ENCODE data around the gene MAP1S.

MAP1S gene

DNA sequence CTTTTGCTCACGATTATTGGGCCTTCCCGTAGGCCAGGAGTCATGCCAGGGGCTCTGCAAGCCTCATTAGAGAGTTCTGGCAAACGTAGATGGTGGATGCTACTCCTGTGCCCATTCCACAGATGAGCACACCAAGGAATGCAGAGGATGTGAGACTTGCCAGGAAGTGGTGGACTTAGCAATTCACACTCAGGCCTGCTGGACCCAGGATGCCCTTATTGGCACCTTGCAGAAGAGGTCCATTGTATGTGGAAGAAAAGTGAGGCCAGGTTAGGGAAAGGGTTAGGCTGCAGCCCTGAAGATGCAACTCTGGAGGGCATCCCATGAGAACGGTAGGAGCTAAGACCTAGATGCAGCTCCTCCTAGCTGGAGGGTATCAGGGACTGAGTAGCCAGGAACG is 37.0 kb upstream of the MAP1S start:
- no peaks in the 10 kb centered on the region for H3K4me1 ChIP-seq (ENCODE audit: insufficient read depth, low read length)
- no peaks in the 10 kb centered on the region for H3K36me3 ChIP-seq (ENCODE audit: insufficient read depth, low read length)
- H3K27ac ChIP-seq (ENCODE audit: low read depth, low read length) = no peak overlapping the region
- H3K4me3 ChIP-seq (ENCODE audit: low read depth in 1 of 2, low read length in 2 of 2) = no peak overlapping the region
- H3K27me3 ChIP-seq (ENCODE audit: control insufficient read depth in 1 of 2, insufficient read depth in 2 of 2, low read length in 2 of 2) = peaks cover 16 to 56% of the 10 kb centered on the region in 2 donors
- H3K9me3 ChIP-seq (ENCODE audit: low read length) = no peaks in the 10 kb centered on the region
- no peak overlapping the region for H3K9ac ChIP-seq (ENCODE audit: low read length)

DNA sequence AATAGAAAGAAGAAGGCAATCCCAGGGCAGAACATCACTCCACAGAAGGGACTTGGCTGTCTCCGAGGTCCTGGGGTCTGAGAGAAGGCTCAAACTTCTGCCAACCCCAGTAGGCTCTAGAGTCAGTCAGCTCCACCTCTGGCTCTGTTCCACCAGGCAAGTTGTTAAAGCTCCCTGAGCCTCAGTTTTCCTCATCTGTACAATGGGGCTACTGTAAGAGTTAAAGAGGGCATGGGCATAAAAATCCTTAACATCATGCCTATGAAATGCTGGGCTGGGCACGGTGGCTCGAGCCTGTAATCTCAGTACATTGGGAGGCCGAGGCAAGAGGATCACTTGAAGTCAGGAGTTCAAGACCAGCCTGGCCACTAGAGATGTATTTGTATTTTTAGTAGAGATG is 36.2 kb upstream of the MAP1S start:
- no peaks in the 10 kb centered on the region for H3K4me1 ChIP-seq (ENCODE audit: insufficient read depth, low read length)
- H3K4me3 ChIP-seq (ENCODE audit: low read depth in 1 of 2, low read length in 2 of 2) = no peak overlapping the region
- H3K9ac ChIP-seq (ENCODE audit: low read length) = no peak overlapping the region

DNA sequence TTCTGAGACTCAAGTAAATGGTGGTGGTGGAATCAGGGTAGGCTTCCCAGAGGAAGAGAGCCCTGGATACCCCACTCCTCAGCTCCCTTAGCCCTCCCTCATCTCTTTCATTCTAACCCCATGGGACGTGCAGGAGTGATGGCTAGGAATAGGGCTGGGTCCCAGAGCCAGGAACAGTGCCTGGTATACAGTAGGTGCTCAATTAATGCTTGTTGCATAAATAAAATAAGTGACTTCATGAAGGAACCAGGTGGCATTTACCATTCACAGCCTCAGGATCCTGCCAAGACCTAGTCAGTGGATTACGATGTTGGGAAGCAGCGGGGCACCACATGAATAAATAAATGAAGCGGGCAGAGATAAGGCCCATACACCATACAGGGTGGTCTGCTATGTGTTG is 35.0 kb upstream of the MAP1S start:
- H3K27me3 ChIP-seq (ENCODE audit: control insufficient read depth in 1 of 2, insufficient read depth in 2 of 2, low read length in 2 of 2) = peaks cover 28 to 72% of the 10 kb centered on the region in 2 donors

More for the DNA sequence above, 36.2 kb upstream of the MAP1S start:
- Histone ChIP-seq H3K36me3 (ENCODE audit: insufficient read depth, low read length) (no peaks in the 10 kb centered on the region), H3K9me3 (ENCODE audit: low read length) (no peaks in the 10 kb centered on the region), H3K27ac (ENCODE audit: low read depth, low read length) (no peak overlapping the region), H3K27me3 (ENCODE audit: control insufficient read depth in 1 of 2, insufficient read depth in 2 of 2, low read length in 2 of 2) (peaks cover 23 to 64% of the 10 kb centered on the region in 2 donors)

DNA sequence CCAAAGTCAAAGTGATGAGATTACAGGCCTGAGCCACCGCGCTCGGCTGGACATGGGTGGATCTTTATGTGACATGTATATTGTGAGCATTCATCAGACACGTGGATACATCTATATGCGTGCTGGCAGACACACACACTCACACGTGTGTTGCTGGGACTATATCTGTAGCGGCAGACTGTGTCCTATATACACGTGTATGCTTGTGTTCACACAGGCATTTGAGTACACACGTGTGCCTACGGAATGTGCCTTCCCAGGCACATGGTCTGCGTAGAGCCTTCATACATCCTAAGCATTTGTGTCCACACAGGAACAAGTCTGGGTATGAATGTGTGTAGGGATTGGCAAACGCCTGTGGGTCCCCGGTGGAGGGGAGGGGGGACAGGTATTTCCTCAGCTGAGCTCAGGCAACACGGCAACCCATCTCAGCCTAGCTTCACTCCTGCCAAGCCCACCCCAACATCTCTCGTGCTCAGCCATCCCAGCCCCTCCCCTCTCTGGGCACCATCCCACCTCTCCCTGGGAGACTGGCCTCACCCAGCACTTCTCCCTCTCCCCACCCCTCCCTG is 33.7 kb upstream of the MAP1S start:
- H3K27ac ChIP-seq (ENCODE audit: low read depth, low read length) = no peak overlapping the region
- H3K9me3 ChIP-seq (ENCODE audit: low read length) = no peaks in the 10 kb centered on the region
- no peaks in the 10 kb centered on the region for H3K36me3 ChIP-seq (ENCODE audit: insufficient read depth, low read length)
- no peak overlapping the region for H3K4me3 ChIP-seq (ENCODE audit: low read depth in 1 of 2, low read length in 2 of 2)
- peaks cover 28 to 66% of the 10 kb centered on the region in 2 donors for H3K27me3 ChIP-seq (ENCODE audit: control insufficient read depth in 1 of 2, insufficient read depth in 2 of 2, low read length in 2 of 2)
- no peaks in the 10 kb centered on the region for H3K4me1 ChIP-seq (ENCODE audit: insufficient read depth, low read length)
- H3K9ac ChIP-seq (ENCODE audit: low read length) = no peak overlapping the region

More for the DNA sequence above, 35.0 kb upstream of the MAP1S start:
- H3K9me3 ChIP-seq (ENCODE audit: low read length) = no peaks in the 10 kb centered on the region
- no peaks in the 10 kb centered on the region for H3K4me1 ChIP-seq (ENCODE audit: insufficient read depth, low read length)
- no peak overlapping the region for H3K27ac ChIP-seq (ENCODE audit: low read depth, low read length)
- H3K4me3 ChIP-seq (ENCODE audit: low read depth in 1 of 2, low read length in 2 of 2) = no peak overlapping the region
- no peaks in the 10 kb centered on the region for H3K36me3 ChIP-seq (ENCODE audit: insufficient read depth, low read length)
- H3K9ac ChIP-seq (ENCODE audit: low read length) = no peak overlapping the region

DNA sequence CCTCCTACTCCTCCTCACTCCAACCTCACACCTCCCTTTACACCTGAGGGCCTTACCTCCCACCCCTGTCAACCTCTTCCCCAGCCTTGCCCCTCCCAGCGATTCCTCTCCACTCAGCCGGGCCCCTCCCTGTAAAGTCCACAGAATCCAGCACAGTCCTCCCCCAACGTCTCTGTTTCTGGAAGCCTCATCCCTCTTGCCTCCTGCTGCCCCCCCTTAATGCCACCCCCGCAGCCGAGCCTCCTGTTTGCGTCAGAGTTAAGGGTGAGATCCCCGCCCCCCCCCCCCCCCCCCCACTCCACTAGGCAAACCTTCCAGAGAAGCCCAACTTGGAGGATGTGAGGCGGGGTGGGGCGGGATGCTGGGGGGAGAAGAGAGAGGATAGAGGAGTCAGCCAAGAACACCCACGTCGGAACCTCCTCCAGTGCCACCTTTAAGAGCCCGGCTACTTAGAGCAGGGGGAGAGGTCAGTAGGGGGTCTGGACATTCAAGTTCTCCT is 33.2 kb upstream of the MAP1S start:
- Histone ChIP-seq H3K27me3 (ENCODE audit: control insufficient read depth in 1 of 2, insufficient read depth in 2 of 2, low read length in 2 of 2) (peaks cover 26 to 61% of the 10 kb centered on the region in 2 donors), H3K4me3 (ENCODE audit: low read depth in 1 of 2, low read length in 2 of 2) (no peak overlapping the region), H3K9me3 (ENCODE audit: low read length) (no peaks in the 10 kb centered on the region), H3K9ac (ENCODE audit: low read length) (no peak overlapping the region), H3K27ac (ENCODE audit: low read depth, low read length) (no peak overlapping the region), H3K36me3 (ENCODE audit: insufficient read depth, low read length) (no peaks in the 10 kb centered on the region), H3K4me1 (ENCODE audit: insufficient read depth, low read length) (no peaks in the 10 kb centered on the region)

DNA sequence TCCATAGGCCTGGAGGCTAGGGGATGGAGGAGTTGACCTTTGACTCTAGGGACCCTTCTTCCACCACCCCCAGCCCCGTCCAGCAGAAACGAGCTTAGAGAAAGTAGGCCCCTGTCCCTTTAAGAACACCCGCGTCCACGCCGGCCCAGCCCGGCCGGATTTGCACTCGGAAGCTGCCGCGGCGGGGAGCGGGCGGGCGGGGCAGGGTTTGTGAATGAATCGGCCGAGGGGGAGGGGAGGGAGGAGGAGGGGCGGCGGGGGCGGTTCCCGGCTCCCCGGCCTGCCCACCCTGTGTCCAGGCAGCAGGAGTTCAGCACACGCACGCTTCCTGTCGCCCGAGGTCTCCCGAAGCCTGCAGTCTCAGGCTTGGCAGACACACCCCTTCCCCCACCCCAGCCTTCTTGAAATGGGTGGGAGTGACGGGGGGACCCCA is 32.7 kb upstream of the MAP1S start:
- Histone ChIP-seq H3K27me3 (ENCODE audit: control insufficient read depth in 1 of 2, insufficient read depth in 2 of 2, low read length in 2 of 2) (peaks cover 21 to 55% of the 10 kb centered on the region in 2 donors), H3K4me1 (ENCODE audit: insufficient read depth, low read length) (no peaks in the 10 kb centered on the region), H3K9ac (ENCODE audit: low read length) (no peak overlapping the region), H3K36me3 (ENCODE audit: insufficient read depth, low read length) (no peaks in the 10 kb centered on the region), H3K4me3 (ENCODE audit: low read depth in 1 of 2, low read length in 2 of 2) (no peak overlapping the region), H3K27ac (ENCODE audit: low read depth, low read length) (no peak overlapping the region), H3K9me3 (ENCODE audit: low read length) (no peaks in the 10 kb centered on the region)

DNA sequence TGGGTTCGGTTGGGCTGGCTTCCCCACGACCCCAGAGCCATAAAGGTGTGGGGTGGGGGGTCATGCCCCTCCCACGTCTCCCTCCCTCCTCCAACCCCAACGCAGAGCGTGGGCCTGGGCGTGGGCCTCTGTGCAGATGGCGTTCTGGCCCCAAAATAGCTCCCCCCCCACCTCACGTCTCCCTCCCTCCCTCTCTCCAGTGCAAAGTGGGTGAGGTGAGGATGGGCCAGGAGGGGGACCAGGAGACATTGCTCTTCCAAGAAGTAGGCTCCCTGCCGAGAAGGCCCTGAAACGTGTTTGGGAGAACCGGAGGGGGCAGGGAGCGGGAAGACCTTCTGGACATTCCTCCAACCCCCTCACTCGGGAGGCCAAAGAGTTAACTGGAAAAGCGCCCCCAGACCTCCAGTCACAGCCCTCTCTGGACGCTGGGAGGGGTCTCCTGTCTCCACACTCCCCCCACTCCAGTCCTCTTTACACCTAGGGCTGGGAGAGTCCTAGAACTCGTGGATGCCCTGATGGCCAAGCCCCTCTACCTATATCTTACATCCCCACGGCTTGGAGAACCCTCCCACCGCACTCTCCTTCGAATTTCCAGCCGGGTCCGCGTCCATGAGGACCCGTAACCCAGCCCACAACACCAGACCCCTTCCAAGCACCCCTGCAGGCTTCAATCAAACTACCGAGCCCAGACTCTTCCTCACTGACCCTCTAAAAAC is 32.0 kb upstream of the MAP1S start:
- Histone ChIP-seq H3K27me3 (ENCODE audit: control insufficient read depth in 1 of 2, insufficient read depth in 2 of 2, low read length in 2 of 2) (peaks cover 21 to 52% of the 10 kb centered on the region in 2 donors), H3K27ac (ENCODE audit: low read depth, low read length) (no peak overlapping the region), H3K36me3 (ENCODE audit: insufficient read depth, low read length) (no peaks in the 10 kb centered on the region), H3K9ac (ENCODE audit: low read length) (no peak overlapping the region), H3K9me3 (ENCODE audit: low read length) (no peaks in the 10 kb centered on the region), H3K4me3 (ENCODE audit: low read depth in 1 of 2, low read length in 2 of 2) (no peak overlapping the region), H3K4me1 (ENCODE audit: insufficient read depth, low read length) (no peaks in the 10 kb centered on the region)

DNA sequence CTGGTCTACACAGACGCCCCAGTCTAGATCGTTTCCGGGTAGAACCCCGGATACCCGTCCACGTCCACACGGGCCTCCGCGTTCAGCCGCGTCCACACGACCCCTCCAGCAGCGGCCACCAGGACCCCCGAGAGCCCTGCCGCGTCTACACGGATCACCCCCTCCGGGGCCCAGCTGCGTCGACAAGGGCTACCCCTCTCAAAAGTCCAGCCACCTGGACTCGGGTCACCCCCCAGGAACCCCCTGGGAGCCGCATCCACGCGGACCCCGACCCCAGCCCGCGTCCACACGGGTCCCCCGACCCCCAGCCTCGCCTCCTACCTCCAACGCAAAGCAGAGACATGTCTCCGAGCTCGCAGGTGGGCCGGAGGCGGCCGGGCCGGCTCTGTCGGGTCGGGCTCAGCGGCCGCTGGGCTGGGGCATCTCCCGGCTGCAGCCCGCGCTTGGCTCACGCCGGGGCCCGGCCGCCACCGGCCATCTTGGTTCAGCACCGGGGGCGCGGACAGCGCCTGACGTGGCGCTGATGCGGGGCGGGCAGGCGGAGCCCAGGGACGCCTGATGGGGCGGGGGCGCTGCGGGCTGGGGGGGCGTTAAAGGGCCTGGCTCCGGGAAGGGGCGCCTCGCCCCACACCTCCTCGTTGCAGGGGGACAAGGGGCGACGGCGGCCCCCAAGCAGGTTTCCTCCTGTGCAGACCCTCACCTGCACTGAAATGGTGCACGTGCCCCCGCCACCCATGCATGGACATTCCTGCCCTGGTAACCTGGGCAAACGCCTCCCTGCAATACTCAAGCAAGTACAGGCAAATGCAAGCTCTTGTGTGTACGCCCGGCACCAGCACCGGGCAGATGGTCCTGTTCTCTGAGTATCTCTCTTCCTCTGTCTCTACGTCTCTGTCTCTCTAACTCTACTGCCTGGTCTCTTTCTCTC is 31.2 kb upstream of the MAP1S start, which contains the start of gene UNC13A:
Gene UNC13A (minus strand): TSS at position 498 of the 928 bp plus-strand sequence. CDS start 155 bp downstream, at position 343.
- no peak within 1 kb of the TSS for H3K27ac ChIP-seq (ENCODE audit: low read depth, low read length)

DNA sequence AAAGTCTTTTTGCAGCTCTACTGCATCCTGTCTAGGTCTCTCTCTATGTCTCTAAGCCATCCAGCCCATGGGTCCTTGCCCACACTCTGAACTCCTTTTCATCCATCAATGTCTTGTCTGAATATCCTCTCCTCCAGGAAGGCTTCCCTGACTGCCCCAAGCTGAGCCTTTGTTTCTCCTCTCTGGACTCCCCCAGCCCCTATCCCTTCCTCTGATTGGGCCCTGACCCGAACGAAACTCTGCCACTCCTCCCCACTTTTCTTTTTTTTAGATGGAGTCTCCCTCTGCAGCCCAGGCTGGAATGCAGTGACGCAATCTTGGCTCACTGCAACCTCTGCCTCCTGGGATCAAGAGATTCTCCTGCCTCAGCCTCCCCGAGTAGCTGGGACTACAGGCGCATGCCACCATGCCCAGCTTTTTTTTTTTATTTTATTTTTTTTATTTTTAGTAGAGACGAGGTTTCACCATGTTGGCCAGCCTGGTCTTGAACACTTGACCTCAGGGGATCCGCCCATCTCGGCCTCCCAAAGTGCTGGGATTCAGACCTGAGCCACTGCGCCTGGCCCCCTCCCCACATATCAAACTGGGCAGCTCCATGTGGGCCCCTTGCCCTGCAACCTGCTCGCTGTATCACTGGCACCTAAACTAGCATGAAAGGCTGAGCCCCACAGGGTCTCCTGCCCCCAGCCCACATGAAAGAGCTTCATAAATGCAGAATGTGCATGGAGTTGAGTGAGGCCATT is 30.3 kb upstream of the MAP1S start:
- no peaks in the 10 kb centered on the region for H3K36me3 ChIP-seq (ENCODE audit: insufficient read depth, low read length)
- no peaks in the 10 kb centered on the region for H3K4me1 ChIP-seq (ENCODE audit: insufficient read depth, low read length)
- peaks cover 20 to 43% of the 10 kb centered on the region in 2 donors for H3K27me3 ChIP-seq (ENCODE audit: control insufficient read depth in 1 of 2, insufficient read depth in 2 of 2, low read length in 2 of 2)
- no peak overlapping the region for H3K4me3 ChIP-seq (ENCODE audit: low read depth in 1 of 2, low read length in 2 of 2)
- H3K9me3 ChIP-seq (ENCODE audit: low read length) = no peaks in the 10 kb centered on the region
- H3K27ac ChIP-seq (ENCODE audit: low read depth, low read length) = no peak overlapping the region
- no peak overlapping the region for H3K9ac ChIP-seq (ENCODE audit: low read length)

More for the DNA sequence above, 31.2 kb upstream of the MAP1S start, which contains the start of gene UNC13A:
- Histone ChIP-seq H3K4me3 (ENCODE audit: low read depth in 1 of 2, low read length in 2 of 2) (no peak within 1 kb of the TSS), H3K9me3 (ENCODE audit: low read length) (no peaks in the 10 kb centered on the region), H3K4me1 (ENCODE audit: insufficient read depth, low read length) (no peaks in the 10 kb centered on the region), H3K9ac (ENCODE audit: low read length) (no peak within 1 kb of the TSS), H3K36me3 (ENCODE audit: insufficient read depth, low read length) (no peaks in the 10 kb centered on the region), H3K27me3 (ENCODE audit: control insufficient read depth in 1 of 2, insufficient read depth in 2 of 2, low read length in 2 of 2) (peaks cover 21 to 45% of the 10 kb centered on the region in 2 donors)

DNA sequence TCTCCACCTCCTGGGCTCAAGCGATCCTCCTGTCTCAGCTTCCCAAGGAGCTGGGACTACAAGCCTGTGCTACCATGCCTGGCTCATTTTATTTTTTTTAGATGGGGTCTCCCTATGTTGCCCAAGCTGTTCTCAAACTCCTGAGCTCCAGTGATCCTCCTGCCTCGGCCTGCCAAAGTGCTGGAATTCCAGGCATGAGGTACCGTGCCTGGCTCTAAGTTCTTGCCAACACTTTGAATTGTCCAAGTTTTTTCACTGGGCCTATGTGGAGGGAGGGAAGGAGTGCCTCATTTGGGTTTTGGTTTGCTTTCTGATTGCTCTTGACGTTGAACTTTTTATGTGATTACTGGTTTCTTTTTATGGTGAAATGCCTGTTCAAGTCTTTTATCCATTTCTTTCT is 26.7 kb upstream of the MAP1S start:
- H3K27ac ChIP-seq (ENCODE audit: low read depth, low read length) = no peak overlapping the region
- H3K27me3 ChIP-seq (ENCODE audit: control insufficient read depth in 1 of 2, insufficient read depth in 2 of 2, low read length in 2 of 2) = peaks cover 9 to 22% of the 10 kb centered on the region in 2 donors
- no peak overlapping the region for H3K4me3 ChIP-seq (ENCODE audit: low read depth in 1 of 2, low read length in 2 of 2)
- H3K9me3 ChIP-seq (ENCODE audit: low read length) = no peaks in the 10 kb centered on the region
- no peaks in the 10 kb centered on the region for H3K36me3 ChIP-seq (ENCODE audit: insufficient read depth, low read length)
- H3K9ac ChIP-seq (ENCODE audit: low read length) = no peak overlapping the region
- H3K4me1 ChIP-seq (ENCODE audit: insufficient read depth, low read length) = no peaks in the 10 kb centered on the region
